Hepatocyte (in vitro differentiated cells): ENCODE results near the gene STIM2. TPM values are rescaled to one million over a fixed set of nuclear protein-coding genes. Genes with fewer than 3 reads are reported as not detected.

ENCODE experiments used
- DNase-seq: peaks from one replicate; pipeline ENCODE4 v3.0.0-alpha.2; 2016; ENCODE audit warnings: low spot score
- H2AFZ ChIP-seq: fragments of 200-600 bp; sonication (generic); 2 replicates; pipeline ENCODE4 v1.6.0; 2016; ENCODE audit warnings: antibody characterized with exemption, mild to moderate bottlenecking
- H3K27ac ChIP-seq: fragments of 200-600 bp; sonication (generic); 2 replicates; pipeline ENCODE4 v1.5.1; 2016; ENCODE audit warnings: mild to moderate bottlenecking
- H3K27me3 ChIP-seq: fragments of 200-600 bp; sonication (generic); 2 replicates; pipeline ENCODE4 v1.6.1; 2016
- H3K36me3 ChIP-seq: fragments of 200-600 bp; sonication (generic); replicated peaks from 2 replicates; pipeline ENCODE4 v1.5.1; 2016; ENCODE audit warnings: low read depth; ENCODE audit not compliant: insufficient read depth
- H3K4me1 ChIP-seq: fragments of 200-600 bp; sonication (generic); 2 replicates; pipeline ENCODE4 v1.5.1; 2016; ENCODE audit warnings: mild to moderate bottlenecking, moderate library complexity; ENCODE audit not compliant: insufficient read depth
- H3K4me2 ChIP-seq: fragments of 200-600 bp; sonication (generic); 2 replicates; pipeline ENCODE4 v1.6.0; 2016
- H3K4me3 ChIP-seq: fragments of 200-600 bp; sonication (generic); 2 replicates; pipeline ENCODE4 v1.5.1; 2016; ENCODE audit warnings: mild to moderate bottlenecking
- H3K79me2 ChIP-seq: fragments of 200-600 bp; sonication (generic); 2 replicates; pipeline ENCODE4 v1.6.0; 2017; ENCODE audit warnings: mild to moderate bottlenecking
- H3K9me2 ChIP-seq: fragments of 200-600 bp; sonication (generic); replicated peaks from 2 replicates; pipeline ENCODE4 v1.6.0; 2017; ENCODE audit warnings: mild to moderate bottlenecking; ENCODE audit not compliant: insufficient read depth
- H3K9me3 ChIP-seq: fragments of 200-600 bp; sonication (generic); 2 replicates; pipeline ENCODE4 v1.5.1; 2016; ENCODE audit warnings: low read depth, mild to moderate bottlenecking
- H4K20me1 ChIP-seq: fragments of 200-600 bp; sonication (generic); 2 replicates; pipeline ENCODE4 v1.6.0; 2016; ENCODE audit warnings: mild to moderate bottlenecking; ENCODE audit not compliant: insufficient read depth, poor library complexity, severe bottlenecking
- EZH2 ChIP-seq: fragments of 200-600 bp; sonication (generic); IDR thresholded peaks from 2 replicates; pipeline ENCODE4 v1.6.1; 2016; ENCODE audit warnings: antibody characterized with exemption, mild to moderate bottlenecking, borderline replicate concordance
- EZH2phosphoT487 ChIP-seq: fragments of 200-600 bp; sonication (generic); IDR thresholded peaks from one replicate; pipeline ENCODE4 v1.6.1; 2018; ENCODE audit warnings: antibody characterized with exemption, mild to moderate bottlenecking, low read depth, moderate library complexity; ENCODE audit not compliant: unreplicated experiment, severe bottlenecking
- WGBS: methylation state at CpG from one replicate; pipeline ENCODE4 v1.1.6; 2016; ENCODE audit warnings: low lambda C conversion rate; ENCODE audit errors: missing lambda C conversion rate; 5-methylcytosine and 5-hydroxymethylcytosine counted together
- polyA plus RNA-seq: library from polyadenylated mRNA; unstranded; fragments of >200 nt; fragmentation: Nextera tagmentation; extraction: Ambion mirVana; gene quantifications from 2 replicates; pipeline ENCODE4 v1.2.1, GENCODE V29; 2016
- total RNA-seq: library from RNA; depleted of rRNA; stranded (reverse); fragments of >200 nt; gene quantifications from 2 replicates; pipeline ENCODE4 v1.2.3, GENCODE V29; 2014
- TF ChIP-seq, protein P1 (sequence below): fragments of 200-600 bp; sonication (generic); IDR thresholded peaks from 2 replicates; pipeline ENCODE4 v1.5.1; 2016; ENCODE audit warnings: antibody characterized with exemption, mild to moderate bottlenecking; ENCODE audit not compliant: poor library complexity

STIM2 gene
- total and polyA plus RNA-seq, 2 experiments from 2014 or later = 13.2 to 17.0 TPM

DNA sequence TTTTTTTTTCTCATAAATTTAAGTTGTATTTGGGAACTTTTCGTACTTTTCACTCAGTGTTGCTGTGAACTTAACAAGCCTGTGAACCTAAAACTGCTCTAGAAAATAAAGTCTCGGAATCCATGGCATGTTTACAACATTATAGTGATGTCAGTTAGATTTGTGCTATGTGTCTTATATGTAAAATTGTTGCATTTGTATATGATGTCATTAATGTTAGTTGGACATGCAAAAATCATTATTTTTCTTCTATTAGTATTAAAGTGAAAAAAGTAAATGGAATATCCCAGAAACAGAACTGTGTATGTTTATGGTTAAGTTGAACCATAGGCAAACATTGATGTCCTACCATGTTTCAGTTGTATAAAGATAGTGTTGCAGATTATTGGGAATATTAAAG, 85.2 kb downstream of the STIM2 start:
- Histone ChIP-seq H3K79me2 (peaks cover 32% of the 10 kb centered on the region), H3K4me2 (no peak overlapping the region), H3K36me3 (no peaks in the 10 kb centered on the region), H3K4me3 (no peak overlapping the region), H4K20me1 (no peaks in the 10 kb centered on the region), H3K27me3 (peaks cover 3% of the 10 kb centered on the region), H2AFZ (no peak overlapping the region), H3K9me3 (peaks cover under 1% of the 10 kb centered on the region), H3K9me2 (no peaks in the 10 kb centered on the region), H3K4me1 (no peaks in the 10 kb centered on the region), H3K27ac (no peak overlapping the region)
- no peak for DNase-seq
- WGBS = 95% methylated on average over 2 of the region's 2 CpGs
- TF ChIP-seq, protein P1, sequence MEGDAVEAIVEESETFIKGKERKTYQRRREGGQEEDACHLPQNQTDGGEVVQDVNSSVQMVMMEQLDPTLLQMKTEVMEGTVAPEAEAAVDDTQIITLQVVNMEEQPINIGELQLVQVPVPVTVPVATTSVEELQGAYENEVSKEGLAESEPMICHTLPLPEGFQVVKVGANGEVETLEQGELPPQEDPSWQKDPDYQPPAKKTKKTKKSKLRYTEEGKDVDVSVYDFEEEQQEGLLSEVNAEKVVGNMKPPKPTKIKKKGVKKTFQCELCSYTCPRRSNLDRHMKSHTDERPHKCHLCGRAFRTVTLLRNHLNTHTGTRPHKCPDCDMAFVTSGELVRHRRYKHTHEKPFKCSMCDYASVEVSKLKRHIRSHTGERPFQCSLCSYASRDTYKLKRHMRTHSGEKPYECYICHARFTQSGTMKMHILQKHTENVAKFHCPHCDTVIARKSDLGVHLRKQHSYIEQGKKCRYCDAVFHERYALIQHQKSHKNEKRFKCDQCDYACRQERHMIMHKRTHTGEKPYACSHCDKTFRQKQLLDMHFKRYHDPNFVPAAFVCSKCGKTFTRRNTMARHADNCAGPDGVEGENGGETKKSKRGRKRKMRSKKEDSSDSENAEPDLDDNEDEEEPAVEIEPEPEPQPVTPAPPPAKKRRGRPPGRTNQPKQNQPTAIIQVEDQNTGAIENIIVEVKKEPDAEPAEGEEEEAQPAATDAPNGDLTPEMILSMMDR = no peak
- no peak for TF ChIP-seq EZH2phosphoT487
- TF ChIP-seq EZH2 = no peak

DNA sequence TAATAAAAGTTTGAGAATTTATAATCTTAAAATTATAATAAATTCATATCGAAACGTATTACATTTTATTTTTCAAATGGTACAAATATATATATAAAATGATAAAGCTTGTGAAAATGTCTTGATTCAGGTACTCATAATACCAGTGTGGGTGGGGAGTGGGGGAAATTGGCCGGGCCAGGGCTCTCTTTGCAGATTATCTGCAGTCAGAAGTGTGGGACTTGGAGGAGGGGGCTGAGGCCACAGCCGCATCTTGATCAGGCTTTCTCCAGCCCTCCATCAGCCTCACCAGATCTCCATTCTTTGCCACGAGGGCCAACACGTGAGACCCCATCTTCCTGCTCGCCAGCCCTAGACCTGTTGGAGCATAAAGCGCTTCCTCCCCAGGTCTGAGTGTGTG, 86.7 kb downstream of the STIM2 start:
- Histone ChIP-seq H3K79me2 (peaks cover 32% of the 10 kb centered on the region), H2AFZ (no peak overlapping the region), H3K4me3 (no peak overlapping the region), H3K9me3 (peaks cover 3% of the 10 kb centered on the region), H3K36me3 (no peaks in the 10 kb centered on the region), H3K4me1 (no peaks in the 10 kb centered on the region), H3K27me3 (peaks cover 1% of the 10 kb centered on the region), H3K4me2 (no peak overlapping the region), H3K27ac (no peak overlapping the region), H3K9me2 (no peaks in the 10 kb centered on the region), H4K20me1 (no peaks in the 10 kb centered on the region)
- TF ChIP-seq, protein P1 = no peak
- TF ChIP-seq EZH2phosphoT487 (no peak), EZH2 (no peak)
- WGBS = 91% methylated on average over 8 of the region's 8 CpGs
- DNase-seq = no peak

DNA sequence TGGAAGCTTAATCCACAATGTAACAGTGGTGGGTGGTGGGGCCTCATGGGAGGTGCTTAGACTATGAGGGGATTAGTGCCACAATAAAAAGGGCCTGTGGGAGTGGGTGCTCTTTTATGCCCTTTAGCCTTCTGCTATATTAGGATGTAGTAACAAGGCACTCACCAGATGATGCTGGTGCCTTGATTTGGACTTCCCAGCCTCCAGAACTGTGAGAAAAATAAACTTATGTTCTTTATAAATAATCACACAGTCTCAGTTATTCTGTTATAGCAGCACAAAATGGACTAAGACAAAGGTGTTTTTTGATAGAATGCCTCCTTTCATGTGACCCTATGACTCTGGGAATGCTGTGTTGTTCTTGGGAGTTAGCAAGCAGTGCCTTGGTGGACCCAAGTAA, 89.8 kb downstream of the STIM2 start:
- TF ChIP-seq EZH2phosphoT487 (no peak), EZH2 (no peak)
- TF ChIP-seq, protein P1 = no peak
- Histone ChIP-seq H3K36me3 (no peaks in the 10 kb centered on the region), H3K79me2 (peaks cover 21% of the 10 kb centered on the region), H3K4me3 (no peak overlapping the region), H3K4me2 (no peak overlapping the region), H3K27ac (no peak overlapping the region), H2AFZ (no peak overlapping the region), H3K4me1 (no peaks in the 10 kb centered on the region), H3K9me2 (no peaks in the 10 kb centered on the region), H3K27me3 (no peaks in the 10 kb centered on the region), H3K9me3 (peaks cover 3% of the 10 kb centered on the region), H4K20me1 (no peaks in the 10 kb centered on the region)
- DNase-seq = no peak

DNA sequence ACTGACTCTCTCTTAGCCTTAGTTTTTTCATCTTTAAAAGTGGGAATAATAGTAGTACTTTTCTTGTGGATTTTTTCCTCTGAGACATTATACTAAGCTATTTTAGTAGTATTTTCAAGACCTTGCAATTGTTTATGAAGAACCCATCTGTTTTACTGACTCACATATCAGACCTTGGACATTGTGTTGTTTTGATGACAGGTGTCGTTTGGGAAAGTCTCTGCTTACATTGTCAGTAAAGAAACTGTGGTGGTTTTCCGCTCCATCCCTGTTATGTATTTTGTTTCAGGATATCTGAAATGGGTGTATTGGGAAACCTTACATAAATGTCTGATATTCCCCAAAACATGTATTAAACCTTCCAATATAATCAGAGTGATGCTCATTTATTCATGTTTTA, 92.2 kb downstream of the STIM2 start:
- H3K36me3 ChIP-seq = no peaks in the 10 kb centered on the region
- no peak overlapping the region for H2AFZ ChIP-seq
- no peak for DNase-seq
- H3K9me2 ChIP-seq = no peaks in the 10 kb centered on the region
- H3K4me3 ChIP-seq = no peak overlapping the region
- no peaks in the 10 kb centered on the region for H3K4me1 ChIP-seq
- no peak overlapping the region for H3K4me2 ChIP-seq
- H3K27ac ChIP-seq = no peak overlapping the region
- H3K9me3 ChIP-seq = peaks cover 3% of the 10 kb centered on the region
- TF ChIP-seq, protein P1 = no peak
- TF ChIP-seq EZH2 (no peak), EZH2phosphoT487 (no peak)
- 86% methylated on average over 2 of the region's 2 CpGs for WGBS
- no peaks in the 10 kb centered on the region for H3K27me3 ChIP-seq
- peaks cover 8% of the 10 kb centered on the region for H3K79me2 ChIP-seq
- no peaks in the 10 kb centered on the region for H4K20me1 ChIP-seq
